Measurements from ENCODE around the gene FAR2. TPM values are rescaled to one million over a fixed set of nuclear protein-coding genes. Genes with fewer than 3 reads are reported as not detected.

Gene FAR2
- total RNA-seq, 1 donor from 2014 or later, result 9.0 TPM

- no peaks in the 10 kb centered on the region for H3K36me3 ChIP-seq (ENCODE audit: control insufficient read depth, insufficient read depth, low read length)
- no peak for TF ChIP-seq CTCF (IDR thresholded peaks at IDR 0.05; ENCODE audit: insufficient read depth, low read length, poor library complexity, severe bottlenecking)
- H3K27me3 ChIP-seq (ENCODE audit: control insufficient read depth, insufficient read depth, low read length), result no peaks in the 10 kb centered on the region
- DNase-seq (ENCODE audit: low read depth), result no peak
- no peak overlapping the region for H3K4me3 ChIP-seq (ENCODE audit: low read depth, low read length)
Observed at GRCh38 chr12:29187756-29188155, 38.7 kb downstream of the FAR2 start.

GRCh38 chr12:29191267-29191850 lies 42.3 kb downstream of the FAR2 start:
- Histone ChIP-seq H3K27me3 (ENCODE audit: control insufficient read depth, insufficient read depth, low read length) (no peaks in the 10 kb centered on the region), H3K4me3 (ENCODE audit: low read depth, low read length) (no peak overlapping the region), H3K36me3 (ENCODE audit: control insufficient read depth, insufficient read depth, low read length) (no peaks in the 10 kb centered on the region)
- DNase-seq (ENCODE audit: low read depth), result no peak
- no peak for TF ChIP-seq CTCF (IDR thresholded peaks at IDR 0.05; ENCODE audit: insufficient read depth, low read length, poor library complexity, severe bottlenecking)

- no peak for TF ChIP-seq CTCF (IDR thresholded peaks at IDR 0.05; ENCODE audit: insufficient read depth, low read length, poor library complexity, severe bottlenecking)
- DNase-seq (ENCODE audit: low read depth), result no peak
Observed at GRCh38 chr12:29198901-29199300, 49.8 kb downstream of the FAR2 start.

GRCh38 chr12:29200586-29200985 lies 51.5 kb downstream of the FAR2 start:
- no peaks in the 10 kb centered on the region for H3K27me3 ChIP-seq (ENCODE audit: control insufficient read depth, insufficient read depth, low read length)
- no peak overlapping the region for H3K4me3 ChIP-seq (ENCODE audit: low read depth, low read length)
- no peak for TF ChIP-seq CTCF (IDR thresholded peaks at IDR 0.05; ENCODE audit: insufficient read depth, low read length, poor library complexity, severe bottlenecking)
- H3K36me3 ChIP-seq (ENCODE audit: control insufficient read depth, insufficient read depth, low read length), result no peaks in the 10 kb centered on the region
- no peak for DNase-seq (ENCODE audit: low read depth)

More at GRCh38 chr12:29198901-29199300, 49.8 kb downstream of the FAR2 start:
- Histone ChIP-seq H3K4me3 (ENCODE audit: low read depth, low read length) (no peak overlapping the region), H3K27me3 (ENCODE audit: control insufficient read depth, insufficient read depth, low read length) (no peaks in the 10 kb centered on the region), H3K36me3 (ENCODE audit: control insufficient read depth, insufficient read depth, low read length) (no peaks in the 10 kb centered on the region)

- no peak for TF ChIP-seq CTCF (IDR thresholded peaks at IDR 0.05; ENCODE audit: insufficient read depth, low read length, poor library complexity, severe bottlenecking)
- no peak overlapping the region for H3K4me3 ChIP-seq (ENCODE audit: low read depth, low read length)
- DNase-seq (ENCODE audit: low read depth), result no peak
- H3K36me3 ChIP-seq (ENCODE audit: control insufficient read depth, insufficient read depth, low read length), result no peaks in the 10 kb centered on the region
- no peaks in the 10 kb centered on the region for H3K27me3 ChIP-seq (ENCODE audit: control insufficient read depth, insufficient read depth, low read length)
Observed at GRCh38 chr12:29201296-29201695, 52.2 kb downstream of the FAR2 start.

GRCh38 chr12:29201746-29202145 lies 52.7 kb downstream of the FAR2 start:
- no peak for DNase-seq (ENCODE audit: low read depth)
- Histone ChIP-seq H3K36me3 (ENCODE audit: control insufficient read depth, insufficient read depth, low read length) (no peaks in the 10 kb centered on the region), H3K4me3 (ENCODE audit: low read depth, low read length) (no peak overlapping the region), H3K27me3 (ENCODE audit: control insufficient read depth, insufficient read depth, low read length) (no peaks in the 10 kb centered on the region)
- TF ChIP-seq CTCF (IDR thresholded peaks at IDR 0.05; ENCODE audit: insufficient read depth, low read length, poor library complexity, severe bottlenecking), result no peak

Measured in kidney epithelial cell (primary cell).